HG03196 (cell line): ENCODE measurements around the gene UIMC1.

Experiments
- ATAC-seq: cut with Tn5 transposase; IDR thresholded peaks from one replicate; pipeline ENCODE4 v1.9.1; 2021; ENCODE audit not compliant: unreplicated experiment

The UIMC1 gene

DNA sequence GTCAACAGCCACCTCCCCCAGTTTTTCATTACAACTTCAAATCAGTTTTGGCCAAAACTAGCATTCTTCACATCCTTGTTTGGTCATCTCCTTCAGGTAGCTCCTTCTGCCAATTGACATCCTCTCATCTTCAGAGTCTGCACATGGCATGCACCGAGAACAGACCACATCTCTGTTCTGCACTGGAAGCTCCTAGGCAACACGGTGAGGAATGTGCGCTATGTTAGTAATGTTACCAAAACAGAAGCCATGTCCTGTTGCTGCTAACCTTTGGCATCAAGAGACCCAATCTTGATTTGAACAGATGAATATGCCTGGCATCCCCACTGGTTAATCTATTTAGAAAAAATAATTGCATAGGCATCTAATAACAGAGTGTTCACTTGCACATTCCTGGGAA, 102.3 kb downstream of the UIMC1 start:
- no peak for ATAC-seq

DNA sequence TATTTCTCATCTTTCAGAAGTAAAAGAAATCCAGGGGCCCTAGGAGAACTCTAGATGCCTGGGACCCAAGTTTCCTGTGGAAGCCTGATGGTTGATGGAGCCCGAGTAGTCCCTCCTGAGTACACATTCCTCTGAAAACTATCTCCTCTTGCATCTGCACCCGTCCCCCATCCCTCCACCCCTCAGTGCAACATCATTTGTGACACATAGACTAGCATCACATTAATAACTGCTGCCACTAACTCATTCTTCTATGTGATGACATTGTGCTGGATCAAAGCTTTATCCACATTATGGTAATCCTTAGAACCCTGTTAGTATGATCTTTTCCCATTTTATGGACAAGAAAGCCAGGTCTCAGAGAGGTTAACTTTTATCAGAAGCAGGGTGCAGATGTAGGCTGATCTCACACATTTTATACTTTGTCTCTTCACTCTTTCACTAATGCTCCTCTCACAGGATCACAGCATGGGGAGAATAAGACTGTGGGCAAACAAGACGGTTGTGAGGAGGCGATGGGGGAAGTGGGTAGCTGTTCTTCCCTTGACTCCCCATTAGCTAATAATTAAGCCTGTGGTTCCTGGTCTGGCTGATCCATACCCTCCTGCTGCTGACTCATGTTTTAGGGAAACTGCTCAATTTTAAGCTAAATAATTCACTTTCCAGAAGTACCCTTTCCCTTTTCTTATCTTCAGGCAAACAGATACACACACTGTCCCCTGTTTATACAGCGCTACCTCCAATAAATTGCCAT, 103.5 kb downstream of the UIMC1 start:
- ATAC-seq, result no peak

DNA sequence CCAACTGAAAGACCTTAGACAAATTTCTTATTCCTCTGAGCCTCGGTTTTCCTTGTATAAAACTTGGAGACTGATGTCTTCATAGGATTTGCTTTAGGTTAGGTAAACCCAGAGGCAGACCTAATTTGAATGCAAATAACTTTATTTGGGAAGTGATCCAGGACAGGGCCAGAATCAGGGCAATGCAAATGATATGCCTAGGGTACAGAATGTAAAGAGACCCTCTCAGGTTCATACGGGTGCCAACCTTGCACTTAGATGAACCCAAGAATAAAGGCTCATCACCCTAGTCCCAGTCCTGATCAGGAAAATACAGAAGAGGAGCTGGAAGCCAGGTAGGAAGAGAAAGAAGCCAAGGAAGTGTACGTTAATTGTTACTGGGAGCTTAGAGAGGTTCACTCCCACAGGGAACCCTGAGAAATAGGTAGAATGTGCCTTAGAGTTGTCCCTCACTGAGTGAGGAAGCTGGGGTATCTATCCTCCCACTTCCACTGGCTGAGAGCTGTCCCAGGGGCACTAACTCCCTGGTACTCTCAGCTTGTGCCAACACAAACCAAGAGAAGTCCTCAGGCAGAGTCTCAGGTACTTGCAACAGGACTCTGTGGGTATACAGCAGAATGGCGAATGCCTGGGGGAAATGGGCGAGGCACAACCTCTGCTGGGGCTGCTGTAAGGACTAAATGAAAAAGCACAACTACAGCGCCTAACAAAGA, 104.3 kb downstream of the UIMC1 start:
- no peak for ATAC-seq

DNA sequence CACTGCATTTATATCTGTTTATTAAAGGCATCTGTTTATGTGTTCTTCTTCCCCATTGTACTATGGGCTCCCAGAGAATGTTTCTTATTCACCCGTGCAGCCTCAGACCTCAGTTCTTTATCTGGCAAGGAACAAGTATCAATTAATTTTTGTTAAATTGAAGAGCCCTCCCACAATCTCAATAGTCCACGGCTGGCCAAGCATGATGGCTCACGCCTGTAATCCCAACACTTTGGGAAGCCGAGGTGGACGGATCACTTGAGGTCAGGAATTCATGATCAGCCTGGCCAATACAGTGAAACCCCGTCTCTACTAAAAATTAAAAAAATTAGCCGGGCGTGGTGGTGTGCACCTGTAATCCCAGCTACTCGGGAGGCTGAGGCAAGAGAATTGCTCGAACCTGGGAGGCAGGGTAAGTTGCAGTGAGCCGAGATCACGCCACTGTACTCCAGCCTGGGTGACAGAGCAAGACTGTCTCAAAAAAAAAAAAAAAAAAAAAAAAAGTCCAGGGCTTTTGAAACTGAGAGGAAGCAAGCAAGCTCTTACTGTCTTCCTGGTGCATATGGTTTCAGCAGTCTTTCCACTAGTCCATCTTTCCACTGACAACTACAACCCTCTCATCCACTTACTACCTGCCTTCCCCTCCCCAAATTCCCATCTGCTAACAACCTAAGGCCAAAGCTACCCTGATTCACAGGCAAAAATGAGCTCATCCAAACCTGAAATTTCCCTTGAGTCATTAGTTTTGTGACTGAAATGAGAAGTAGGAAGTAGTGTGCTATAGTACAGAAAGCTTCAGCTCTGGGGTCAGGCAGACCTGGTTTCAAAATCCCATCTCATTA, 105.1 kb downstream of the UIMC1 start:
- peak; percentile 56 for ATAC-seq

DNA sequence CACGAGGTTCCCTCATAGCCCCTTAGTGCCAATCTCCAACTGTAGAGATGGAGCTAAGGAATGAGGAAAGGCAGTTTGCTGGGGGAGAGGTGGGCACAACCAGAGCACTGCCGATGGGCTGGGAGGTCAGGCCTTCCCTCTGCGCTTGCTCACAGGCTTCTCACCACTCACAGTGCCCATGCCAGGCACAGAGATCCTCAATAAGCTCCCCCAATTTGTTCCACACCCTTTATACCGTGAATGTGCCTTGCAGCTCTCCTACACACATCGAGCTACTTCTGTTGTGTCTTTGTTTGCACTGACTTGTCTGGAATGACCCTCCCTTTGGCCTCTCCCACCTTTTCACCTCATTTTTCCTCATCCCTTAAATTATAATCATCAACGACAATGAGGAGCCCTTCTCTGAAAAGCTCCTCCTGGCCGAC, 105.8 kb downstream of the UIMC1 start:
- no peak for ATAC-seq

DNA sequence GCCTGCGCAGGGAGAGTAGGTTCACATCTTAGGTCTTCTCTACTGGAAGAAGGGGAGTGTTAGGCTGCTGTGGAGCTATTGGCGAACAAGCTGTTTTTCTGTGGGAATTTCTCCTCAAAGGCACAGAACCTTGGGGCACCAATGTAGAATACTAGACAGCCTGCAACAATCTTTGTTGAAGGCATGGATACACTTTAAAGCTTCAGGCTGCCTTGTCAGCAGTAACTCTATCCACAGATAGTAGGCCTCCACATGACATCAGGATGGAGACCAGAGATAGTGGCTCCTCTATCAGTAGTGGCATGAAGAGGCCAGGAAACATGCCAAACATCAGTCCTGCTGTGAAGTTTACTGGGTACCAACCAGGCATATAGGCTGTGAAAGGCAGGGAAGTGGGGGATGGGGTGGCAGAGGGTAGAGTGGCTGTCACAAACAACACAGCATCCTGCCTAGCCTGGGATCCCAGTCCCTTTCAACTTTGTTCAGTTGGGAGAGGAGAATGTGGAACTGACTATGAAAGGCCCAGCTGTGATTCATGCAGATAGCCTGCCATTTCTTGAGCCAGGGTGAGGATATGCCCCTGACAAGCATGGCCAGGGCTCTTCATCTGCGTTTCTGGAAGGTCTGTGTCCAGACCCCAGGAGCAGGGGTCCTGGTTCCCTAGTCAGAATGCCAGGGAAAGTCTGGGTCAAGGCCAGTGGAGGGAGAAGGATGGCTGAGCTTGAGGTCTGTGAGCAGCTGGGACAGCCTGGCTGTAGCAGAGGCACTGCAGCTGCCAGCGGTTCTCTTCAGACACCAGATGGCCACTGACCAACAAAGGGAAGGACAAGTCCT, 106.4 kb downstream of the UIMC1 start:
- ATAC-seq, result no peak

DNA sequence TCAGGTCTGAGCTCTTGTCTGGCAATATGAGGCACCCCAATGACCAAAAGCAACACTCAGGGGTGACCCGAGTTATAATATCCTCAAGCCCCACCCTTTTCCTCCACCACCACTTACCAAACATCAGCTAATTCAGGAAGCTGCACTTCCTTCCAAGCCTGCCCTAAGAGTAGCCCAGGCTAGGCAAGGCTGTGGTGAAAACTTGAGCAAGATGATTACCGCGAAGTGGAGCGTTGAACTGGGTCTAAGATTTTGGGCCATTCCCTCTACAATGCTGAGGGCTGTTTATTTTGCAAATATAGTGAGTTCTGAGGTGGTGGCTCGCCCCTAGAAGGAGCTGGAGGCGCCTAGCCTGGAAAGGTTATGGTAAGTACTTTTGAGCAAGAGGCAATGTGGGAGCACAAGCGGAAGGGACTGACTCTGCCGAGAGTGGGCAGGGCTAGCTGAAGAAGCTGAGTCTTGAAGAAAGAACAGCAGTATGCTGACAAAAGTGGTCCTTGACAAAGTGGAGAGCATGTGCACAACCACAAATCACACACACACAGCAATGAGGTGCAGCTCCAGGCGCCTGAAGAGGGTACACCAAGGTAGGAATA, 107.2 kb downstream of the UIMC1 start, which contains the start of gene HK3:
HK3 (minus strand) TSS at position 51 of the 596 bp plus-strand sequence. CDS start 3,187 bp downstream, outside the sequence.
- ATAC-seq, result no peak

DNA sequence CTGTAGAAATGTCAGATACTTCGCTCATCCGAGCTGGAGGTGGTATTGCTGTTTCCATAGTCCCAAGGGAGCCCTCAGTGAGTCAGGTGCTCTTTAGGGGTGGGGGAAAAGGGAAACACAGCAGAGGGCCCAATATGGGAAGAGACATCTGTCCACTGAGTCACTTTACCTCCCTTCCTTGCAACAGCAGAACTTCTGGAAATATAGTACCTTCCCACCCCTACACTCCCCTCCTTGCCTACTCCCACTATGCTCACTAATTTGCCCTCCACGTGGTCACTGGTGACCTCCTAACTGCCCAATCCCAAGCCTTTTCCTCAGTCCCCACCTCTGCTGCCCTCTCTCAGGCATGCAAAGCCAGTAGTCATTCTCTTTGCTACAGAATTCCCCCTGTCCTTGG, 109.3 kb downstream of the UIMC1 start:
- ATAC-seq, result no peak

DNA sequence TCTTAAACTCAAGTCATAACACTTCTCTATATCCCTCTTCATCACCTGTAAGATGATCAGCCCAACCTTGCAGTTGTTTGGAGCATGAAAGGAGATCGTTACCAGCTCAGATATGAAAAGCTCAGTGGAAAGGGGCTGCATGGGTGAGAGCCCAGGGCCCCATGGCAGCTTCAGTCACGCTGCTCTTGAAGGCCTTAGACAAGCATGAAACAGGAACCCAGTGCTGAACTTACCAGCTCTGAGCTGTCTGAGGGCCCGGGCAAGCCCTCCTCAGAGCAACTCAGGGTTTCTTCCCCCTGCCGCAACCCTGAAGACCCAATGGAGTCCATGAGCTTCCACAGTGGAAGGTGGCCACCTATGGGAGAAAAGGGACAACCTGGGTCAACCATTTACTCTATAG, 110.7 kb downstream of the UIMC1 start:
- no peak for ATAC-seq

DNA sequence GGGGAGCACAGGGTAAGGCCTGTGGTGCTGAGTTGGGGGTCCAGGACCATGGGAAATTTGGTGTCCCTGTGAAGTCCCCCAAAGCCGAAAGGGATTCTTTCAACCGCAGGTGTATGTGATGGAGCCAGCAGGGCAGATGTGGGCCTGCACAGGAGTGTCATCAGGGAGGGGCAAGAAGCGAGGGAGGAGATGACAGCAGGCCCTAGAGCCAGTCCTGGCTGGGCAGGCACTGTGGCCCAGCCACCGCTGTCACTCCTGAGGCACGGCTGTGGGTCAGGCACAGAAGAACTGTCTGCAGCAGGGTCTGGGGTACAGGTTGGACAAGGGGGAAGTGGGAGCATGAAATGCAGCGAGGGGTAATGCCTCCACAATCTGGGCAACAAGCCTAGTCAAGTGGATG, 112.3 kb downstream of the UIMC1 start:
- ATAC-seq, result no peak

DNA sequence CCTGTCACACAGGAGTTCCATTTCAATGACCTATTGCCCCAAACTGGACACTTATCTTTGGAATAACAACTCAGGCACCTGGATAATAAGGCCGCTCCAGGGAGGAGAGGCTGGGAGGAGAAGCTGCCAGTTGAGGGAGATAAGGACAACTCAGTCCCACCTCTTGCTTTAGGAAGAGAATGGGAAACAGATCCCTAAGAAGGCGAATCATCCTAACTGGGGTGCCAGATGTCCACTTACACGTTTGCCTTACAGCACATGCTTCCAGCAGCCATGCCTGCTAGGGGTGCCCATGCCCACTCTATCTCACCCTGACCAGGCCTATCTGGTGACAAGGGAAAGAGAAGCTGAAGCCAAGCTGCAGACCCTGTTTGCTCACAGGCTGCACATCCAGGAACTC, 113.9 kb downstream of the UIMC1 start:
- ATAC-seq, result no peak

DNA sequence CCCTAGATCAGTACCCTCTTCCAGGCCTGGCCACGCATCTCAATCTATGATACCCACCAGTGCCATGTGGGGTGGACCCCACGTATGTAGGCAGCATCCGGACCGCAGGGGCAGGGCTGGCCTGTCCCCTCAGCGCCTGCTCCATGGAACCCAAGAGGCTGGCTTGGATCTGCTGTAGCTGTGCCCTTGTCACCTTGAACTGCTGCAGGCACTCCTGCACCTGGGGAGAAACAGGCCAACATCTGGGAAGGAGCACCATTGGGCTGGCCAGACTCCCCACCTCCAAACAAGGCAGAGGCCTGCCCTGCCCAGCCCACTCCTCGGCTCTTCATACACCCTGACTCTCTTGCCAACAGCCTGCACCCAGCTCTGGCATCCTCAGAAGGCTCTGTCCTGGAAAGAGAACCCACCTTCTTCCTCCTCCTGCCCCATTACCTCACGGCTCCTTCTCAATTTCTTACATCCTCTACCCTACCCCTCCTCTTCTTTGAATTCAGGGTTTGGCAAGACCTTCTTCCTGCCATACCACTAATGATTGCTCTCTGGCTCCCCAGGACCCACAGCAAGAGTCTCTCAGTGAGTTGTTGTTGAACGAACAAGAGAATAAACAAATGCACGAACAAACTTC, 115.1 kb downstream of the UIMC1 start:
- ATAC-seq, result no peak

DNA sequence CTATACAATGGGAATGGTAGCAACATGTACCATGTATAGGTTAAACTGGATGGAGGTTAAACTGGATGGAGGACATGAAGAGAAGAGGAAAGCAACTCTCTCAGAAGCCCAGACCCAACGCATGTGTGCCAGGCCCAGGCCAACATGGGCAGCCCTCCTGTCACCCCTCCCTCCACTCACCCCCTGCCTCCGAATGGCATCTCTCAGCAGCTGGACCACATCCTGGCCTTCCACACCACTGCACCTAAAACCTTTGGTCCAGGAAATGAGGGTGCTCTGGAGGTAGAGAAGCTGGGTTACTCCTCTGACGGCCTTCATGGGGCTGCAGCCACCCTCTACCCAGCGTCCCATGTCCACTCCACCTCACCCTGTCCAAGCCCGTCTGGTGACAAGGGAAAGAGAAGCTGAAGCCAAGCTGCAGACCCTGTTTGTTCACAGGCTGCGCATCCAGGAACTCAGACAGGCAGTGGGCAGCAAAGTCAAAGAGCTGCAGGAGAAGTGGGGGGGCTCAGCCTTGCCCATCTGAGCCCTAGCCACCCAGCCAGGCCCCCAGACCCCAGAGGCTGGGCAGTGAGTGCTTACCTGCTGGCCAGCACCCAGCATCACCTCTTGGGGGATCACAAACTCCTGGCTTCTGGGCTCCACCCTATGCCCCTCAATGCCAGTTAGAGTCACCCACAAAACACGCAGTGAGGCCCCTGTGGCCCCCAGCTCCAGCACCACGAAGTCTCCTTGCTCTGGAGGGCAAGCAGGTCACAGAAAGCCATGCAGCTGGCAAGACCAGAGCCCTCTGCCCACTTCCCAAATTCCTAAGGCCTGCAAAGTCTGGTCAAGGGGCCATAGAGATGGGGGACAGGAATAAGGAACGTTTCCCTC, 115.9 kb downstream of the UIMC1 start:
- ATAC-seq, result no peak

DNA sequence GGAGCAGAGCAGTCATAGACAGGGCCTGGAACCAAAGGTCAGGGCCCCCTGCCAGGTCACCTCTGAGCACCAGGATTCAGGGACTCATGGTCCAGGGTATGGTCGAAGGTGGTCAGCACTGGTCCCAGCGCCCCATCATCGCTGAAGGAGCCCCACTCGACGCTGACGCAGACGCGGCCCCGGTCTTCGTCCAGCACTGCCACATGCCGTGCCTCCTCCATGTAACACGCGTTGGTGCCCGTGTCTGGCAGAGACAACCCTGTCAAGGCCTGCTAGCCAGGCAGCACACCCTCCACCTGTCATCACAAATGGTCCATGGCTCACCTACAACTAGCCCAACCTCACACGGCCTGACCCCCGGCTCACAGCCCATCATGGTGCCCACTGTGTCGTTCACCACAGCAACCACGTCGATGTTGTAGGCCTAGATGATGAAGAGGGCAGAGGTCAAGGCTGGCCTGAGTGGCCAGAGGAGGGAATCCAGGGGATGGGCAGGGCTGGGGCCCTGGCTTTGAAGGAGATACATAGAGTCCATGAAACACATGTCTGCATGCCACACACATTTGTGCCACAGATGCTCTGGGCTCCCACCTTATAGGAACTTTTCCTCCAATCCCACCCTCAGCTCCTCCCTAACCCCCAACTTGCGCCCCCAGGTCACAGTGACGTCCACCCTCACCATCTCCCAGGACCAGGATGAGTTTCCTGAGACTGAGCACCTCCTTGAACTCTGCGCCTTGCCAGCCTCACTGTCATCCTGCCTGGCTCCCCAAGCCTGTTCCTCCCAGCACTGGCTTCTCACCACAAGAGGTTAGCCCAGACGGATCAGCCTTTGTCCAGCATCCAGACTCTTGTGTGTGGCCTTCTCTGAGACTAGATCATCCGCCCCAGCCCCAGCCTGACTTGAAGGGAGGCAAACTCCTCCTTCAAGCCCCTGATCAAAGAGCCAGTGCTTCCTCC, 117.0 kb downstream of the UIMC1 start:
- ATAC-seq, result no peak

DNA sequence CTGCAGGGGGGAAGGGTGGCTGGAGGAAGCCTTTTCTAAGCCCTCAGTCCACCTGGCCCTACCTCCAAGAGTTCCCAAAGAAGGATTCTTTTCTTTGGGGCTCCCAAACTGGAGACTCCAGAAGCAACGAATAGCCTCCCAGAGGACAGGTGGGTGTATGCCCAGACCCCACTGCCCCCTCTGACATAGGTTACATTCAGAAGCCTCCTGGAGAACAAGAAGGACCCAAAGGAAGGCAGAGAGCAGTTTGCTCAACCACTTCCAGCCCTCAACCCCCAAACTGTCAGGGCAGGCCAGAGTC, 117.8 kb downstream of the UIMC1 start:
- no peak for ATAC-seq

DNA sequence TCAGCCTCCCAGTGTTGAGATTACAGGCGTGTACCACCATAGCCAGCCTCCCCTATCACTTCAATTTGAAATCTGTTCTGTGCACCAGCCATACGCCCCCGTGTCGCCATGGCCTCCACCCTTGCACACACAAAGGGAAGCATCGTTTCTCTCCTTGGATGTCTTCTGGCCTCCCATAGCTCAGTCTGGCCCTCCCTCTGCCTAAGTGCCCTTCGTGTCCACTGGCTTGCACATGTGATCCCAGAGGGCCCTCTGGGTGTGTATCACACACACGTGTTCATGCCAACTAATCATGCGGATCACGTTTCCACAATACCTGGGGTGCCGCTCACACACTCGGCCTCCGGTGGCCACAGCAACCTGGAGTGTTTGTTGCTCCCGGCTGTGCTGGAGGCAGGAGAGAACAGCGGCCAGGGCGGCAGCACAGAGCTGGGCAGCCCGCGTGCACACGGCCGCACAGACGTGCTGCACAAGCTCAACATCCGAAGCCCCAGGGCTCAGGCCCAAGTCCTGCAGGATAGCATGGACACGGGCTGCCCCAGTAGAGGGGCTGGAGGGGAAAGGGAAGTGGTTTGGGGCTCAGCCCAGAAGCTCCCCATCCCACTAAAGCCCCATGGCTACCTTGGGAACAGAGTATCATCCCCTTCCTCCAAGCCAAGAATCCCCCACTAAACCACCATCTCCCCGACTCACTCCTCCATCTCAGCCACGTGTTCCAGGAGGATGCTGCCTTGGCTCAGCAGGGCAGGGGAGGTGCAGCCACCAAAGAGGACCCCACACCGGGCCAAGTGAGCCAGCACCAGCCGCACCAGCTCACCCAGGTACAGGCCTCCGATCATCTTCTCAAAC, 118.3 kb downstream of the UIMC1 start:
- ATAC-seq, result no peak

DNA sequence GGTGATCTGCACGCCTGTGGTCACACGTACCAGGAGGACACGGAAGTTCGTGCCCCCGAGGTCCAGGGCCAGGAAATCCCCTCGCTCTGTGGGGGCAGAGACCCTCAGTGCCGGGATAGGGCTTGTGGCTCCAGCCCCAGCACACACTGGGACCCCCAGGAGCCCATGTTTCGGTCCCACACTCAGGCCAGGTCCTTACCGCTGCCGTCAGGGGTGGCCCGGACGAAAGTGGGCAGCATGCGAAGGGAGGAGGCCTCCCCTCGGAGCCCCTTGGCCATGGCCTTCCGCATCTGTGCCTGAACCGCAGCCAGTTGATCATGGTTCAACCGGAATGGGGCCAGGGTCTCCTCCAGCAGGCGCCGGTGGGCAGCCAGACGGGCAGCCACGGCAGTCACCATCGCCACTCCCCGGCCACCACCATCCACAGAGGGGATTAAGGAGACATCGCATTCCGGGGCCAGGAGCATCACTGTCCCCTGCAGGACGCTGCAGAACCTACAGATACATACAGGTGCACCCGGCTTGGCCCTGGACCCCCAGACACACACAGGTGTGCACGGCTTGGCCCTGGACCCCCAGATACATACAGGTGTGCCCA, 119.2 kb downstream of the UIMC1 start:
- no peak for ATAC-seq
